Activated effector memory CD4-positive, alpha-beta T cell treated with Interleukin-2 at 50 U/mL for 16 hours (primary cell): Measurements from ENCODE around the gene PAX3.

ENCODE experiments used
- DNase-seq: peaks from one replicate; pipeline ENCODE4 v3.0.0-alpha.2; 2020

PAX3 gene

GRCh38 chr2:222309766-222310165, 11.0 kb upstream of the PAX3 start:
- DNase-seq = no peak

GRCh38 chr2:222309361-222309760, 10.6 kb upstream of the PAX3 start:
- no peak for DNase-seq

DNA sequence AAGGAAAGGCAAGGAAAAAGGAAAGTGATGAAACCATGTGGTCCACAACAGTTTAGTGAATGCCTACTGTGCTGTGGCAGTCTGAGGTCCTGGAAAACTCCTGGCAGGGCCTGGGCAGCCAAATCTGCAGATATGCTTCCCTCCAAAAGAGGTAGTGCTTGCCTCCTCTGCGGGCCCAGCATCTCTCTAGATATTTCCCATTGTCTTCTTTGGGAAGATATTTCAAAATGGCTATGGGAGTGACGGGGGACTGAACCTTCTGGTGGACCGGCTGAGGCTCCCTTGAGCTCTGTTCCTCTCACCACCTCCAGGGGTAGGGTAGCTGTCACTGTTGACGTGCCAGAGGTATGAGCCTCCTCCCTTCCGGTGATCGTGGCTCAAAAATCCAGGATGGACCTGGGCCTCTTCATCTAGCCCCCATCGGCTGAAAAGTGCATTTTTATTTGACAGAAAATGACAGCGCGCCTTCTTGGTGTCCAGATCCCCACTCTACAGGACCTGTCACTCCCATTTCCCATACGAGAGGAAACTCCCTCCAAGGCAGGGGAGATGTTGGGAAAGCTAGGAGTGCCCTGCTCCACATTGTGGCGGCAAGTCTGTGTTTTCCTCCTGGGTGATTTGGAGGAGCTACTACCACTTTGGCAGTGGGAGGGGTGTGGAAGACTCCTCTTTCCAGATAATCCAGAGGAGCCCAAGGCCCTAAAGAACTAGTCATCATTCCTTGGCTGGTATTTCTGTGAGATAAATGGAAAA, 9.4 kb upstream of the PAX3 start:
- DNase-seq = no peak

- DNase-seq = no peak
Observed at GRCh38 chr2:222307143-222307756, 8.5 kb upstream of the PAX3 start.

DNA sequence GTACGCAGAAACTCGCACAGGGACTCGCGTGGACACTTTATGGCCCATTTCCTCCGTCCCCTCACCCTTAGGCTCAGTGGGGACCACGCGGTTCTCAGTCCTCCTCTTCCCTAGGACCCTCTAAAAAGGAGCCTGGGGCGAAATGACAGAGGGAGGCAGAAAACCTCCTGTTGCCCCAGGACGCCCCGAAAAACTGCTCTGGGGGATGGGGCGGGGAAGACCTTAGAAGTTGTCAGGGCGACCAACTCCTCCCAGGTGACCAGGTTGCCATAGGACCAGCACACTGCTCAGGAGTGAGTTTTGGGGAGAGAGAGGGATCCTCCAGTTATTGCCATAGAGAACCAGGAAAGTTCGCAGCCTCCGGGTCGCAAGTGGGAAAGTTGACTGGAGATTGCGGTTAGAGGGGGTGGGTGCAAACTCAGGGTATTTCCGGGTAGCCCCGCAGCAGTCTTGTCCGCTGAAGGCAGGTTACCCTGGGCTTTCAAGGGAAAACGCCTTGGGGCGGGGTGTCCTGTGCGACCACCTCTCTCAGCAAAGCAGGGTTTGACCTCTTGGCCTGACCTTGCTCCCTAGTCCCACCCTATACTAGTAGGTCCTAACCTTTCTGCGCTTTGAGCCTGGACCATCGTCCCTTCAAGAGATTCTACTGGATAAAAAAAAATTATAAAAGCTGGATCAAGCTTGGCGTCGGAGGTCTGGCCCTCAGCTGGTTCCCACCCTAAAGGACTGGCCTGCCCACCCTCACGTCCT, 7.8 kb upstream of the PAX3 start:
- no peak for DNase-seq

DNA sequence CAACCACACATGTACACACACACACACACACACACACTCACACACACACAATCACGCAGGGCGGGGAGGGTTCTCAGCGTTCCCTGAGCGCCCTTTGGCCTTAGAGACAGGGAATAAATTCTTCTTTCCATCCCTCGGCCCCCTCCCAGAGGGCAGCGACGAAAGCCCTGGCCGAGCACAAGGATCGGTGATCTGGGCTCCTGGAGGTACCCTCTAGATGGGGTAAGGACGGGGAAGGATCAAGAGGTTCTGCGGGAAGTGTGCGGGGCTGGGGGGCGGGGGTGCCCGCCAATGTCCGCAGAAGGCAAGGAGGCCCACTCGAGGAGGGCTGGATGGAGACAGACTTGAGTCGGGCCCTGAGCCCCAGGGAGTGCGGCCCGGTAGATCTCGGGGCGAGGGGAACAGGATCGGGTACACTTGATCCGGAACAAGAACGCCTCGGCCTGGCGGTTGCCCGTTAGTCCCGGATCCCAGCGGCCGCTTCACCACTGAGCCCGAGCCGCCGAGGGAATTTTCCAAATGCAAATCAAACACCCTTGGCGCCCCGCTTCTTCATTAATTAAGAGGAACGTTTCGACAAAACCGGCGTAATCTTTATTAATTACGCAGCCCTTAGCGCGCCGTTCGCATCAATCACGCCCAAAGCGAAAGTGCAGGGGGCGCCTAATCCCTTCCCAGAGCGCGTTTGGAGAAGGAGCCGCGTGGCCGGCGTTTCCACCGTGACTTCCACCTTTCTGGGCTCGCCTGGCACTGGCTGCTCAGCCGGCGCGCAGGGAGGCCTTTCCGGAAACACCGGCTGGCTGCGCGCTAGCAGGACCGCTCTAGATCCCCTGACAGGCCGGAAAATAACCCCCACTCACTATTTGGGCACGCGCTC, 7.0 kb upstream of the PAX3 start:
- DNase-seq = no peak

DNA sequence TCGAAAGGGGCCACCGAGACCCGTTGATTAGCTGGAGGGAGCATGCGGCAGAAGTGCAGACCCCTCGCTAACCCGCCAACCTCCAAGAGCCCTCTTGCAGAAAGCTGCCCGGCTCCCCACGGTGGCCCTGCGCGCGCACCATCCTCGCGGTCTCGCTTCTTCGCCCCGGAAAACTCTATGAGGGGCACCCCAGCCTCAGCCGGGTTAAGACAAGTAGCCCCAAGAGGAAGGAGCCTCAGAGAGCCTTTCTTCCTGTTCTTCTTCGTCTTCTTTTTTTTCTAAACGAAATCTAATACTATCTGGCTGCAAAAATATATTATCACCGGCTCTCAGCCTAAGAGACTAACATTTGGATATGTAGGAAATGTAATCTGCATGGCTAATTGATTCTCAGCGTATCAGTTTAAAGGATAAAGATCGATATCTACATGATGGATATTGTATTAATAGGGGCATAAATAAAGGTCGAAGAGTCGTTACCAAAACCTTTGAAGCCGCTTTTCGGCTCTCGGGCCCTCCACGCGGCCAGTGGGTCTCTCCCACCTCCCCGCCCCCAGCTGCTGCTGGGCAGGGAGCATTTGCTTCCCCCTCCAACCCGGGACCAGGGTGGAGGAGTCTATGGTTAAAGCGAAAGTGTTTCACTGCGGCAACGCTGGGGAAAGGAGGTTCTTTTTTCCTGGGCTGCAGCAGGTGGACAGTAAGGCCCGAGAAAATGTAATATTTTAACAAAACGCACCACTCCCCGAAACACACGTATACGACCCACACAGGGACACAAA, 6.1 kb upstream of the PAX3 start:
- DNase-seq = no peak

DNA sequence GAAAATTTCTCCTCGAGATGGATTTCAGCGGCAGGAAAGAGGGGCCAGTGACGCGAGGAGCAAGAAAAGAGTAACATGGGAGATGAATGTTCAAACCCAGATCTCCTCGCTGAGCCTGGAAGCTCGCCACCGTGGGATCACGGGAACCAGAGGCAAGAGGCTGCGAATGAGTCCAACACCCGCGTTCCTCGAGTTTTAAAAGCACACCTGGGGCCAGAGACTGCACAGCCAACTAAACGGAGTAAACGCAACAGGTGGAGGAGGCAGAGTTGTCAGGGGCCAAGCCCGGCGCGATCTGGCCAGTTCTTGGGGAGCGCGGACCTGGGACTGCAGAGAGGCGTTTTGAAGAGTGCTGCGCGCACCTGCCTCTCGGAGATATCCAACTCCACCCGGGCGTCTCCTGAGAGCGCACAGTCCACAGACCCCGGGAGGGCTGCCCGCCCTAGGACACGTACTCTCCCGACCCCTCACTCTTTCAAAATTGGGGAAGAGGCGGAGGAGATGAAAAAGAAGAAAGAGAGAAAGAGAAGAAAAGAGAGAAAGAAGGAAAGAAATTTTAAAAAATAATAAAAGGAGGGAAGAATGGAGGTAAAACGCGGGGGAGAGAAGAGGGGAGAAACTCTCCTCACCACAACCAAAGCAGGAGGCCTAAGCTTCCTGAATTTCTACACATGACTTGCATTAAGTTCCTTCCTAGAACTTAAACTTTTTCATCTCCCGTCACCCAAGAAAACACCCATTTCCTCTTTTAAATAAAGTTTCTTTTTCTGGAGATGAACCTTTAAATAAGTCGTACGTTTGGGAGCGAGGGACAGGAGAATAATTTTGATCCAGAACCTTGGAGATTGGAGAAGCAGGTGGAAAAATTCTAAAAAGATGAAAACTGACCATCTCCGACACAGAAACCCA, 5.3 kb upstream of the PAX3 start:
- no peak for DNase-seq

DNA sequence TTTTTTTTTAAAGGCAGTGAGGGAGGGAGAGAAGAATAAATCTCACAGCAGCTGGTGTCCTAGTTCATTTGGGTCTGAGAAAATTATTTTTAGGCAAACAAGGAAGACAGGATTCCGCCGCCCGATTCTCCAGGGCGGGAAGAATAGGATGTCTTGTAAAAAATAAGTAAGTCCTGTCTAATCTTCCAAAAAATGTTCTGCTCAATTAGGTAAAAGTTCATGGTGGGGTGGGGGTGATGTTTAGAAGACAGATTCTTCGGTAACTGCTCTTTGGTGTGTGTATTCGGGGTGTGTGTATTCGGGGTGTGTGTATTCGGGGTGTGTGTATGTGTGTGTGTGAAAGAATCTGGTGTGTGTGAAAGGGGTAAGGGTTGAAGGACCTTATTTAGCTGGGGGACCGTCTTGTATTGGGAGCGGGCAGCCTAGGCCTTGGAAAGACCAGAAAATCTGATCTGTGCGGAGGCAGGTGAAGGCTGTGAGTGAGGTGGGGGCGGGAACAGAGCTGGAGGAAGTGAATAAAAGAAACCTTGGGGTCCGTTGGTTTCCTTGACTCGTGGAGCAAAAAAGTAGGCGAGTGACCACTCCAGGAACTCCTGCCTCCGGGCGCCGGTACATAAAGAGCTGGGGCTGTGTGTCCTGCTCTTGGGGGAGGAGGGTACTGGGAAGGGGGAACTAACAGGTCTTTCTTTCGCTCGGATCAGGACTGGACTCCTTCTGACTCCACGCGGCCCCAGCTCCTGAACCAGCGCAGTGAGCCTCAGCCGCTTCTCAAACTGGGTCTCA, 4.4 kb upstream of the PAX3 start:
- no peak for DNase-seq

DNA sequence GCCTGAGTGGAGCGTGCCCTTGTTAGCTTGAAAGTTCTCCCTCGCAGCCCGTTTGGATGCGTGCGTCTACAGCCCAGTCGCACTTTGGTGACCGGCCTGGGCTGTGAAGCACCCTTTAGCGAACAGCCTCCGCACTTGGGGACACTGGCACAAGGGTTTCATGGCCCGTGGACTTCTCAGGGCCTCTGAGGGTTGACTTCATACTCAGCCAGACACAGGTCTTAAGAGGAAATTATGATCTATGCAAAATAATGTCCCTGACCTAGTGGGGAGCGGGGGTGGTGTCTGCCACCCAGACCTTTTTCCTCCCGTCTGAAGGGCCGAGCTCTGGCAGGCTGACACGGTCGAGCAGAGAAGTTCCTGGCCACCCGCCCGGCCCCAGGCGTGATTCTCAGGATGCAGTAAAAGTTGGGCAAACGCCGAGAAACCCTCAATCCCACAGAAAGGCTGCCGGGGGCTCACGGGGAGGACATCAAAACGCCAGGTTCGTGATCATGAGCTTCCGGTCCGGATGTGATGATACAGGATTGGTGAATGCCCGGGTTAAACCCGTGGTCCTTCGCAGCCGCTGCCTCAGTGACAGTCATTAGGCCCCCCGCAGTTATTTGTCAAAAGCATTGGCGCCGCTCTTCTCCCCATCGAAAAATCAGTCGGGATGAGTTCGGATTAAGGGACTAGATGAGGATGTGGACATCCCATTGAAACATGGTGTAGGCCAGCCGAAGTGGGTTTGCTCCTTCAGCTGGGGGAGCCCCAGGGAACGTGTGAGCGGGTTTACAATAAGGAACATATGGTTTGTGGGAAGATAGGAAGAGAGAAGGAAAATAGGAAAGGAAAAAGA, 3.6 kb upstream of the PAX3 start:
- DNase-seq = no peak

- DNase-seq = no peak
Observed at GRCh38 chr2:222301796-222302118, 3.0 kb upstream of the PAX3 start.

DNA sequence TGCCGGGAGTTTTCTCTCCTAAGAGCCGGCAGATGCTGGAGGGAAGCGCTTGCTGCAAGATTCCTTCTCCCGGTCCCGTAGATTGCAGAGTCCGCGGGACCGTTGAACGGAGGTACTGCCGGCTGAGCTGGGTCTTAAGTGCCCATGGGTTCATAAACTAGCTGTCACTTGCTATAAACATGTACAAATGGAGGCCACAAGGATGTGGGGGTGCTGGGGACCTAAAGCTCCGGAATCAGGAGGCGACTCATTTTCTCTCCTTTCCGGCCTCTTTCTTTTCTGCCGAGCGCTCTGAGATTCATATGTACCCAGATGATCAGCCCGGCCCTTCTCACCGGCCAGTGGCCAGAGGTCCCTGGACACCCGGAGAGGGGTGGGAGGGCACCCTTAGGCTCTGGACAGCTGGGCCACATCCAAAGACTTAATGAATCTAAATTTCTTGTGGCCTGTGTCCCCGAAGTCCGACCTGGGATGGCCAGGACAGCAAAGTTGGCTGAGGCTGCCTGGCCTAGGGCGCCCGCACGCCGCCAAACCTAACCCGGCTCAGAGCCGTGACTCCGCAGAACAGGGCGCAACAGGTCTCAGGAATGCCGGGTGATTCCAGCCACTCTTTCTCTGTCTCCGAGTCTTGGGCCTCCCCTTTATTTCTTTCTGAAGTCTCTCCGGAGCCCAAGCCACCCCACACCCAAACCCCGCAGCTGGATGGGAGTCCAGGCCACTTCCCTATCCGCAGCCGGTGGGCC, 2.4 kb upstream of the PAX3 start:
- DNase-seq = no peak

GRCh38 chr2:222300726-222301052, 1.9 kb upstream of the PAX3 start:
- no peak for DNase-seq

DNA sequence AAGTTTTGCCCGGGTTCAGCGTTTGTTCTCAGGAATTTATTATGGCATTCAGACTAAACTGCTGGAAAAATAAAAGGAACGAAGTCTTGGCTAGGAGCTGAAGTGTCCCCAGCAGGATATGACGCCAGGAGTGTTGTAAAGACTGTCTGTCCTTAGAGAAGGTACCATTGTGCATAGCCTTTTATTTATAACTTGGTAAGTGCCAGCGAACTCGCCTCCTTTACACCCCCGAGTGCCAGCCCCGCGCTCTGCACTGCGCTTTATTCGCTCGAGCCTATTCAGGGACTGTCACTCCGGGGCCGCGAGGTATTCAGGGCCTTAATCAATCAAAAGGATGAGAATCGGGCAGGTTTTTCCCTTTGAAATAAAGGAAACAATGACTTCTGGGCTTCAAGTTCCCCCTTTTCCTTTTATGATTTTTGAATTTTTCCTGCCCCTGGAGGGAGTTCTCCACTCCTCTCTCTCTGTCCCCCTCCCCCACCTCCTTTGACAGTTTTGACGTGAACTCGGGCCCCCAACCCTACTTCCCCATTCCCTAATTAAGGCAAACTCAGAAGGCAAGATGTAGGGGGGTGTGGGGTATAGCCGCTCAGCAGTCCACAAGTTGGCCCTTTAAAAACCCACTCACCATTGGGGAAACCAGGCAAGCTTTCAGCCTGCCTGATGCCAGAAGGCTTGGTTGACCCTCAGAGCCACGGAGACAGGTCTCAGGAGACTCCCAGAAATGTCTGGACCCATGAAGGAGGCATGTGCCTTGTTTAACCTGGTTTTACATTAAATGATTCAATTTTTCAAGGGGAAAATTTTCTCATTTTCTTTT, 1.3 kb upstream of the PAX3 start:
- DNase-seq = no peak

DNA sequence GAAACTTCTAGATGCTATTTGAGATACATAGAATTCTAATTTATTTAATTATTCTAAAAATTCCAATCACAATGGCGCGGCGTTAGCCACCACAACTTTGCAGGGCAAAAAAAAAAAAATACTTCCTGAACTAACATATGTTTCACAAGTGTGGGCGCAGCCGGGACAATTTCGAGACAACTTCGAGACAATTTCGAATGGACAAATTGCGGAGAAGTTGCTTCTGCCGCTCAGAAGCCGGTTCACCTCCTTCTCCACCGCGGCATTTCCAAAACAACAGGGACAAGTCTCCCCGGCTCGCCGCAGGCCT, 842 bp downstream of the PAX3 start:
- DNase-seq = no peak

- no peak for DNase-seq
Observed at GRCh38 chr2:222297600-222297935, 1.2 kb downstream of the PAX3 start.

- DNase-seq = no peak
Observed at GRCh38 chr2:222296911-222297599, 1.7 kb downstream of the PAX3 start.

- DNase-seq = no peak
Observed at GRCh38 chr2:222296311-222296741, 2.5 kb downstream of the PAX3 start.
